Measurements from ENCODE around the gene MSLN.

MSLN gene

GRCh38 chr16:813916-814412 lies 53.4 kb downstream of the MSLN start:
- no peak for DNase-seq

- DNase-seq, result no peak
Observed at GRCh38 chr16:814974-815373, 54.4 kb downstream of the MSLN start.

GRCh38 chr16:815861-816260 lies 55.3 kb downstream of the MSLN start:
- no peak for DNase-seq

GRCh38 chr16:817001-817906 lies 56.7 kb downstream of the MSLN start:
- no peak for DNase-seq

GRCh38 chr16:818132-818531 lies 57.6 kb downstream of the MSLN start:
- DNase-seq, result no peak

Data from stimulated activated naive CD4-positive, alpha-beta T cell treated with Interleukin-2 at 50 U/mL for 16 hours (primary cell).